ENCODE data around the gene M1AP. TPM values are rescaled to one million over a fixed set of nuclear protein-coding genes. Genes with fewer than 3 reads are reported as not detected.

The M1AP gene
- total and polyA plus RNA-seq, 2 of the 4 experiments (the other 2 are of a cell fraction), result 0.03 TPM; not detected in 1

- ChIA-PET CTCF (interaction anchor here (0.6 kb wide), 2 partner anchors 75 to 579 kb away, joined by 3 to 7 read pairs; no protein-coding TSS in a partner anchor), POLR2A (ENCODE audit: unreplicated experiment) (no interaction called here)
- H4K20me1 ChIP-seq (ENCODE audit: insufficient read depth, low read length), result no peaks in the 10 kb centered on the region
- H3K9me1 ChIP-seq (ENCODE audit: insufficient read depth, low read length), result no peaks in the 10 kb centered on the region
- no peak overlapping the region for H2BK20ac ChIP-seq (ENCODE audit: low read depth, low read length)
- H3K56ac ChIP-seq (ENCODE audit: extremely low read depth, insufficient read depth, low read length), result no peak overlapping the region
- H4K8ac ChIP-seq (ENCODE audit: low read depth in 2 of 2, low read length in 2 of 2), result no peak overlapping the region
- H3K4me2 ChIP-seq (ENCODE audit: low read depth, low read length), result no peak overlapping the region
- H2BK120ac ChIP-seq (ENCODE audit: low read depth, low read length), result no peak overlapping the region
- H3K4me1 ChIP-seq (ENCODE audit: control insufficient read depth, insufficient read depth, low read length), result no peaks in the 10 kb centered on the region
- H3K4me3 ChIP-seq (ENCODE audit: insufficient read depth, low read depth, low read length), result no peak overlapping the region
- H3K79me1 ChIP-seq (ENCODE audit: low read depth in 1 of 2, low read length in 2 of 2), result no peaks in the 10 kb centered on the region
- intact Hi-C loops (cut with micrococcal nuclease), result loop anchor here (5.0 kb wide), 1 partner anchor 38 kb away; no protein-coding TSS in a partner anchor
- WGBS, 2 experiments (ENCODE audit: extremely low coverage in 2 of 2, insufficient read length in 1 of 2), result no CpG with 5 or more reads among the region's 3 CpGs
- H3K27ac ChIP-seq (ENCODE audit: insufficient read depth, low read length), result no peak overlapping the region
- TF ChIP-seq CHD1 (IDR thresholded peaks at IDR 0.05; ENCODE audit: low read depth, low read length), result no peak
- no peak overlapping the region for H2AFZ ChIP-seq (replicated peaks; ENCODE audit: low read length, poor library complexity)
- no peak overlapping the region for H4K5ac ChIP-seq (ENCODE audit: low read depth, low read length)
- DNase-seq (no peak), ATAC-seq (ENCODE audit: low read depth) (no peak)
- H3K14ac ChIP-seq (replicated peaks; ENCODE audit: low read depth, low read length), result no peak overlapping the region
- dilution Hi-C loops (cut with HindIII; ENCODE audit: low sequenced_read_pairs, unreplicated experiment), result no loop called here
- H2AK5ac ChIP-seq (ENCODE audit: low read depth, low read length), result no peak overlapping the region
- no peaks in the 10 kb centered on the region for H3K36me3 ChIP-seq (ENCODE audit: control insufficient read depth, insufficient read depth, low read length)
- H3K27me3 ChIP-seq (ENCODE audit: control insufficient read depth, insufficient read depth, low read length), result peaks cover 14% of the 10 kb centered on the region
- H3K9ac ChIP-seq (ENCODE audit: low read depth, low read length), result no peak overlapping the region
- H3K4ac ChIP-seq (ENCODE audit: low read depth, low read length), result no peak overlapping the region
- H4K91ac ChIP-seq (ENCODE audit: insufficient read depth, low read depth, low read length), result no peak overlapping the region
- H3K18ac ChIP-seq (ENCODE audit: low read depth, low read length), result no peak overlapping the region
- H2BK5ac ChIP-seq (ENCODE audit: low read depth, low read length, poor library complexity, severe bottlenecking), result no peak overlapping the region
- in situ Hi-C loops (cut with MboI; ENCODE audit: low sequenced_read_pairs), result no loop called here
- BruUV-seq (replicated peaks), result no TSS peak
- H2BK15ac ChIP-seq (ENCODE audit: low read depth, low read length), result no peak overlapping the region
- H3K9me3 ChIP-seq (ENCODE audit: control insufficient read depth, insufficient read depth, low read length), result 0 out of 2 replicates have a peak, but pooled peaks cover 2% of the 10 kb centered on the region
- H3K23ac ChIP-seq (ENCODE audit: low read depth, low read length), result no peak overlapping the region
- H2AK9ac ChIP-seq (replicated peaks; ENCODE audit: low read depth, low read length, poor library complexity), result no peak overlapping the region
Measured at GRCh38 chr2:74599676-74600075, 48.5 kb downstream of the M1AP start.
